H9 (cell line): Measurements from ENCODE around the gene GARIN1A. TPM values are rescaled to one million over a fixed set of nuclear protein-coding genes. Genes with fewer than 3 reads are reported as not detected.

Experiments used
- DNase-seq: peaks from one replicate; pipeline ENCODE4 v3.0.0-alpha.2; 2017
- H2AFZ ChIP-seq: one replicate; pipeline ENCODE4 v1.6.1; 2013; ENCODE audit warnings: mild to moderate bottlenecking, low read length, control low read depth, moderate library complexity
- H2AK5ac ChIP-seq: 2 replicates; pipeline ENCODE4 v1.6.1; 2013; ENCODE audit warnings: low read length, control low read depth, mixed read lengths; ENCODE audit not compliant: insufficient read length
- H2BK120ac ChIP-seq: one replicate; pipeline ENCODE4 v1.6.1; 2013; ENCODE audit warnings: low read depth, mild to moderate bottlenecking, low read length, control low read depth, inconsistent platforms; ENCODE audit not compliant: poor library complexity, severe bottlenecking
- H2BK12ac ChIP-seq: 2 replicates; pipeline ENCODE4 v1.6.1; 2013; ENCODE audit warnings: low read length, control low read depth, mixed read lengths, low read depth; ENCODE audit not compliant: insufficient read length
- H2BK15ac ChIP-seq: 2 replicates; pipeline ENCODE4 v1.6.1; 2013; ENCODE audit warnings: low read depth, low read length, control low read depth
- H2BK20ac ChIP-seq: one replicate; pipeline ENCODE4 v1.6.1; 2013; ENCODE audit warnings: low read depth, mild to moderate bottlenecking, low read length, control low read depth, inconsistent platforms; ENCODE audit not compliant: poor library complexity, severe bottlenecking
- H2BK5ac ChIP-seq: 2 replicates; pipeline ENCODE4 v1.6.1; 2013; ENCODE audit warnings: low read length, control low read depth, mixed read lengths; ENCODE audit not compliant: insufficient read length
- H3K14ac ChIP-seq: 2 replicates; pipeline ENCODE4 v1.6.1; 2013; ENCODE audit warnings: low read length, control low read depth; ENCODE audit not compliant: insufficient read depth
- H3K18ac ChIP-seq: 2 replicates; pipeline ENCODE4 v1.6.1; 2013; ENCODE audit warnings: low read depth, mild to moderate bottlenecking, mixed read lengths, low read length, control low read depth; ENCODE audit not compliant: insufficient read length
- H3K23ac ChIP-seq: 2 replicates; pipeline ENCODE4 v1.6.1; 2013; ENCODE audit warnings: low read length, control low read depth, mixed read lengths, low read depth; ENCODE audit not compliant: insufficient read length
- H3K23me2 ChIP-seq: 2 replicates; pipeline ENCODE4 v1.6.1; 2013; ENCODE audit warnings: low read depth, mild to moderate bottlenecking, mixed read lengths, low read length, control low read depth; ENCODE audit not compliant: insufficient read length, poor library complexity, severe bottlenecking
- H3K27ac ChIP-seq: 2 replicates; pipeline ENCODE4 v1.5.1; 2013; ENCODE audit warnings: low read length, control low read depth, mixed read lengths, low read depth; ENCODE audit not compliant: insufficient read length
- H3K27me3 ChIP-seq: 2 replicates; pipeline ENCODE4 v1.6.1; 2013; ENCODE audit warnings: low read length, control low read depth, inconsistent platforms; ENCODE audit not compliant: insufficient read depth
- H3K4ac ChIP-seq: 2 replicates; pipeline ENCODE4 v1.6.1; 2013; ENCODE audit warnings: low read depth, mild to moderate bottlenecking, control low read depth, inconsistent platforms, low read length, moderate library complexity
- H3K4me1 ChIP-seq: 2 replicates; pipeline ENCODE4 v1.6.1; 2013; ENCODE audit warnings: low read length, control low read depth, inconsistent platforms; ENCODE audit not compliant: insufficient read depth
- H3K4me2 ChIP-seq: 2 replicates; pipeline ENCODE4 v1.6.1; 2013; ENCODE audit warnings: low read length, control low read depth, mixed read lengths; ENCODE audit not compliant: insufficient read length, insufficient read depth
- H3K56ac ChIP-seq: 2 replicates; pipeline ENCODE4 v1.6.1; 2013; ENCODE audit warnings: low read depth, mild to moderate bottlenecking, mixed read lengths, low read length, control low read depth; ENCODE audit not compliant: insufficient read length
- H3K79me1 ChIP-seq: 2 replicates; pipeline ENCODE4 v1.6.1; 2013; ENCODE audit warnings: low read depth, mild to moderate bottlenecking, moderate library complexity, low read length, control low read depth, inconsistent platforms; ENCODE audit not compliant: insufficient read depth, poor library complexity, severe bottlenecking
- H3K79me2 ChIP-seq: 2 replicates; pipeline ENCODE4 v1.6.1; 2013; ENCODE audit warnings: low read length, control low read depth, inconsistent platforms; ENCODE audit not compliant: insufficient read depth
- H3K9ac ChIP-seq: 2 replicates; pipeline ENCODE4 v1.6.1; 2013; ENCODE audit warnings: low read length, control low read depth, mixed read lengths; ENCODE audit not compliant: insufficient read length; ENCODE audit errors: extremely low read depth
- H3K9me3 ChIP-seq: one replicate; pipeline ENCODE4 v1.6.1; 2013; ENCODE audit warnings: low read depth, low read length, inconsistent platforms; ENCODE audit not compliant: control insufficient read depth
- H3T11ph ChIP-seq: one replicate; pipeline ENCODE4 v1.6.1; 2013; ENCODE audit warnings: mild to moderate bottlenecking, low read length, control low read depth, inconsistent platforms
- H4K20me1 ChIP-seq: one replicate; pipeline ENCODE4 v1.6.1; 2013; ENCODE audit not compliant: control insufficient read depth, insufficient read length, insufficient read depth
- H4K5ac ChIP-seq: 2 replicates; pipeline ENCODE4 v1.6.1; 2013; ENCODE audit warnings: low read depth, mild to moderate bottlenecking, mixed read lengths, low read length, control low read depth; ENCODE audit not compliant: insufficient read length
- H4K8ac ChIP-seq: replicated peaks from 2 replicates; pipeline ENCODE4 v1.6.1; 2013; ENCODE audit warnings: low read length, control low read depth, mixed read lengths, low read depth; ENCODE audit not compliant: insufficient read length
- H4K91ac ChIP-seq: 2 replicates; pipeline ENCODE4 v1.6.1; 2013; ENCODE audit warnings: low read depth, mild to moderate bottlenecking, moderate library complexity, mixed read lengths, low read length, control low read depth; ENCODE audit not compliant: insufficient read length
- H3K27ac Mint-ChIP-seq, 3 experiments: 2 replicates in 2 of 3; 3 replicates in 1 of 3; pipeline ENCODE4 v1.8.0; 2020 to 2021; ENCODE audit warnings: mixed read lengths in 3 of 3, mild to moderate bottlenecking in 1 of 3, moderate library complexity in 1 of 3
- H3K27me3 Mint-ChIP-seq: 2 replicates; pipeline ENCODE4 v1.8.0; 2021; ENCODE audit warnings: low read depth, mild to moderate bottlenecking, moderate library complexity, mixed read lengths
- H3K36me3 Mint-ChIP-seq, 3 experiments: 2 replicates in 2 of 3; 3 replicates in 1 of 3; pipeline ENCODE4 v1.8.0; 2020 to 2021; ENCODE audit warnings: low read depth in 3 of 3, mixed read lengths in 3 of 3; ENCODE audit not compliant: insufficient read depth in 1 of 3
- H3K4me1 Mint-ChIP-seq, 2 experiments: 2 replicates each; pipeline ENCODE4 v1.8.0; 2020; ENCODE audit warnings: mixed read lengths in 2 of 2
- H3K4me3 Mint-ChIP-seq, 2 experiments: 2 replicates in 1 of 2; 3 replicates in 1 of 2; pipeline ENCODE4 v1.8.0; 2020 to 2021; ENCODE audit warnings: mild to moderate bottlenecking in 2 of 2, mixed read lengths in 2 of 2, moderate library complexity in 1 of 2
- H3K9me3 Mint-ChIP-seq, 2 experiments: 2 replicates in 1 of 2; 3 replicates in 1 of 2; pipeline ENCODE4 v1.8.0; 2020; ENCODE audit warnings: mild to moderate bottlenecking in 2 of 2, mixed read lengths in 2 of 2, moderate library complexity in 1 of 2
- CTCF ChIP-seq: fragments of 200-600 bp; sonication (generic); conservative IDR thresholded peaks from 3 replicates; pipeline ENCODE4 v1.8.0; 2021; ENCODE audit warnings: antibody characterized with exemption, mild to moderate bottlenecking
- WGBS: extraction: QIAGEN DNeasy Blood & Tissue Kit; methylation state at CpG from one replicate; pipeline ENCODE4 v1.1.7; 2013; ENCODE audit warnings: missing lambda C conversion rate, low lambda C conversion rate, mixed read lengths; ENCODE audit not compliant: insufficient read length; ENCODE audit errors: extremely low coverage; 5-methylcytosine and 5-hydroxymethylcytosine counted together
- total RNA-seq: library from RNA; stranded (reverse); gene quantifications from 2 replicates; pipeline ENCODE4 v1.2.1, GENCODE V29; 2021

GARIN1A gene
- total RNA-seq, 1 experiment from 2014 or later = 0.98 TPM

GRCh38 chr7:128679920-128680319, 7.8 kb downstream of the GARIN1A start:
- no peak overlapping the region for H3K4ac ChIP-seq
- H3K4me3 Mint-ChIP-seq = no peak overlapping the region

More at GRCh38 chr7:128679920-128680319, 7.8 kb downstream of the GARIN1A start:
- no peaks in the 10 kb centered on the region for H3K4me1 ChIP-seq
- Mint-ChIP-seq H3K36me3 (no peaks in the 10 kb centered on the region), H3K27me3 (peaks cover 7% of the 10 kb centered on the region; the same call in 1 of the 2 replicates), H3K4me1 (peaks cover 9 to 10% of the 10 kb centered on the region in 2 experiments), H3K27ac (no peak overlapping the region), H3K9me3 (no peaks in the 10 kb centered on the region; a peak in 1 of 5 replicates)
- H2BK15ac ChIP-seq = no peak overlapping the region
- no peak overlapping the region for H2AK5ac ChIP-seq
- no peaks in the 10 kb centered on the region for H4K20me1 ChIP-seq
- H3K4me2 ChIP-seq = no peak overlapping the region
- H4K5ac ChIP-seq = no peak overlapping the region
- H4K8ac ChIP-seq = no peak overlapping the region
- H2BK20ac ChIP-seq = no peak overlapping the region
- H3K18ac ChIP-seq = no peak overlapping the region
- no peak overlapping the region for H2BK120ac ChIP-seq
- no peaks in the 10 kb centered on the region for H3K9me3 ChIP-seq
- H3K27ac ChIP-seq = no peak overlapping the region
- no peak overlapping the region for H3K56ac ChIP-seq
- WGBS = no CpG with 5 or more reads among the region's 6 CpGs
- no peak overlapping the region for H3K9ac ChIP-seq
- no peak overlapping the region for H3K23ac ChIP-seq
- no peak overlapping the region for H3T11ph ChIP-seq
- no peak for TF ChIP-seq CTCF
- no peak overlapping the region for H4K91ac ChIP-seq
- H3K14ac ChIP-seq = no peak overlapping the region
- H3K27me3 ChIP-seq = no peaks in the 10 kb centered on the region
- no peak overlapping the region for H2AFZ ChIP-seq
- no peak overlapping the region for H2BK5ac ChIP-seq
- no peaks in the 10 kb centered on the region for H3K23me2 ChIP-seq
- H3K79me2 ChIP-seq = no peaks in the 10 kb centered on the region
- no peak overlapping the region for H2BK12ac ChIP-seq
- no peaks in the 10 kb centered on the region for H3K79me1 ChIP-seq
- DNase-seq = no peak
